GM18519 (cell line): Measurements from ENCODE around the gene FTO.

Experiments
- ATAC-seq: cut with Tn5 transposase; IDR thresholded peaks from one replicate; pipeline ENCODE4 v1.9.1; 2021; ENCODE audit warnings: mild to moderate bottlenecking, moderate library complexity; ENCODE audit not compliant: unreplicated experiment, low FRiP score

Gene FTO

GRCh38 chr16:53848950-53849349 lies 145.0 kb downstream of the FTO start:
- ATAC-seq: no peak

GRCh38 chr16:53849585-53849984 lies 145.6 kb downstream of the FTO start:
- ATAC-seq: no peak

GRCh38 chr16:53849994-53850393 lies 146.0 kb downstream of the FTO start:
- no peak for ATAC-seq

GRCh38 chr16:53852678-53853077 lies 148.7 kb downstream of the FTO start:
- no peak for ATAC-seq

GRCh38 chr16:53855056-53855455 lies 151.1 kb downstream of the FTO start:
- ATAC-seq: no peak

GRCh38 chr16:53855511-53855910 lies 151.6 kb downstream of the FTO start:
- ATAC-seq: no peak

GRCh38 chr16:53859995-53860540 lies 156.1 kb downstream of the FTO start:
- no peak for ATAC-seq

GRCh38 chr16:53863861-53864260 lies 159.9 kb downstream of the FTO start:
- no peak for ATAC-seq

GRCh38 chr16:53864819-53865493 lies 161.0 kb downstream of the FTO start:
- ATAC-seq: no peak

- peak; percentile 51 for ATAC-seq
These were observed 161.5 kb downstream of the FTO start for GRCh38 chr16:53865494-53865863.

GRCh38 chr16:53866520-53866919 lies 162.6 kb downstream of the FTO start:
- ATAC-seq: no peak

GRCh38 chr16:53870831-53871230 lies 166.9 kb downstream of the FTO start:
- no peak for ATAC-seq

GRCh38 chr16:53872248-53873221 lies 168.6 kb downstream of the FTO start:
- ATAC-seq: no peak

GRCh38 chr16:53876811-53877210 lies 172.9 kb downstream of the FTO start:
- ATAC-seq: no peak

- no peak for ATAC-seq
These were observed 174.3 kb downstream of the FTO start for GRCh38 chr16:53878216-53878615.

- ATAC-seq: no peak
These were observed 177.4 kb downstream of the FTO start for GRCh38 chr16:53881371-53881770.

- no peak for ATAC-seq
These were observed 178.4 kb downstream of the FTO start for GRCh38 chr16:53882310-53882709.

- no peak for ATAC-seq
These were observed 180.8 kb downstream of the FTO start for GRCh38 chr16:53884748-53885147.

GRCh38 chr16:53886482-53887378 lies 182.8 kb downstream of the FTO start:
- ATAC-seq: no peak

- ATAC-seq: no peak
These were observed 184.3 kb downstream of the FTO start for GRCh38 chr16:53888222-53888621.
